ENCODE measurements around the gene MCC.

The MCC gene

GRCh38 chr5:113271015-113271414 lies 217.2 kb downstream of the MCC start:
- TF ChIP-seq REST (IDR thresholded peaks at IDR 0.05; ENCODE audit: insufficient read depth in 1 of 2, low read depth in 2 of 2, low read length in 2 of 2) (no peak), TAF1 (IDR thresholded peaks at IDR 0.05; ENCODE audit: borderline replicate concordance, insufficient read depth, low read length) (no peak), SIN3A (IDR thresholded peaks at IDR 0.05; ENCODE audit: borderline replicate concordance, insufficient read depth, low read length) (no peak), FOXP2 (optimal IDR thresholded peaks at IDR 0.05; ENCODE audit: borderline replicate concordance, extremely low read depth, extremely low read length, insufficient read depth) (no peak), POLR2AphosphoS5 (IDR thresholded peaks at IDR 0.05; ENCODE audit: low read depth, low read length) (no peak)

- TF ChIP-seq FOXP2 (optimal IDR thresholded peaks at IDR 0.05; ENCODE audit: borderline replicate concordance, extremely low read depth, extremely low read length, insufficient read depth) (no peak), TAF1 (IDR thresholded peaks at IDR 0.05; ENCODE audit: borderline replicate concordance, insufficient read depth, low read length) (no peak), REST (IDR thresholded peaks at IDR 0.05; ENCODE audit: insufficient read depth in 1 of 2, low read depth in 2 of 2, low read length in 2 of 2) (no peak), SIN3A (IDR thresholded peaks at IDR 0.05; ENCODE audit: borderline replicate concordance, insufficient read depth, low read length) (no peak), POLR2AphosphoS5 (IDR thresholded peaks at IDR 0.05; ENCODE audit: low read depth, low read length) (no peak)
These were observed 218.2 kb downstream of the MCC start for GRCh38 chr5:113270086-113270485.

GRCh38 chr5:113269023-113269997 lies 218.9 kb downstream of the MCC start:
- TF ChIP-seq FOXP2 (optimal IDR thresholded peaks at IDR 0.05; ENCODE audit: borderline replicate concordance, extremely low read depth, extremely low read length, insufficient read depth) = no peak
- TF ChIP-seq SIN3A (IDR thresholded peaks at IDR 0.05; ENCODE audit: borderline replicate concordance, insufficient read depth, low read length) = no peak
- no peak for TF ChIP-seq POLR2AphosphoS5 (IDR thresholded peaks at IDR 0.05; ENCODE audit: low read depth, low read length)
- no peak for TF ChIP-seq TAF1 (IDR thresholded peaks at IDR 0.05; ENCODE audit: borderline replicate concordance, insufficient read depth, low read length)
- TF ChIP-seq REST (IDR thresholded peaks at IDR 0.05; ENCODE audit: insufficient read depth in 1 of 2, low read depth in 2 of 2, low read length in 2 of 2) = no peak

- TF ChIP-seq TAF1 (IDR thresholded peaks at IDR 0.05; ENCODE audit: borderline replicate concordance, insufficient read depth, low read length) (no peak), SIN3A (IDR thresholded peaks at IDR 0.05; ENCODE audit: borderline replicate concordance, insufficient read depth, low read length) (no peak), FOXP2 (optimal IDR thresholded peaks at IDR 0.05; ENCODE audit: borderline replicate concordance, extremely low read depth, extremely low read length, insufficient read depth) (no peak), POLR2AphosphoS5 (IDR thresholded peaks at IDR 0.05; ENCODE audit: low read depth, low read length) (no peak), REST (IDR thresholded peaks at IDR 0.05; ENCODE audit: insufficient read depth in 1 of 2, low read depth in 2 of 2, low read length in 2 of 2) (no peak)
These were observed 220.0 kb downstream of the MCC start for GRCh38 chr5:113268232-113268631.
